ENCODE data around the gene MPC2. TPM values are rescaled to one million over a fixed set of nuclear protein-coding genes. Genes with fewer than 3 reads are reported as not detected.
"Not testable (repeated sequence)": the region's sequence is repeated elsewhere in the genome, so short reads cannot be mapped to it uniquely, and the experiment has no call there.

Gene MPC2
- total RNA-seq, 1 donor from 2014 or later, result 38.1 TPM

DNA sequence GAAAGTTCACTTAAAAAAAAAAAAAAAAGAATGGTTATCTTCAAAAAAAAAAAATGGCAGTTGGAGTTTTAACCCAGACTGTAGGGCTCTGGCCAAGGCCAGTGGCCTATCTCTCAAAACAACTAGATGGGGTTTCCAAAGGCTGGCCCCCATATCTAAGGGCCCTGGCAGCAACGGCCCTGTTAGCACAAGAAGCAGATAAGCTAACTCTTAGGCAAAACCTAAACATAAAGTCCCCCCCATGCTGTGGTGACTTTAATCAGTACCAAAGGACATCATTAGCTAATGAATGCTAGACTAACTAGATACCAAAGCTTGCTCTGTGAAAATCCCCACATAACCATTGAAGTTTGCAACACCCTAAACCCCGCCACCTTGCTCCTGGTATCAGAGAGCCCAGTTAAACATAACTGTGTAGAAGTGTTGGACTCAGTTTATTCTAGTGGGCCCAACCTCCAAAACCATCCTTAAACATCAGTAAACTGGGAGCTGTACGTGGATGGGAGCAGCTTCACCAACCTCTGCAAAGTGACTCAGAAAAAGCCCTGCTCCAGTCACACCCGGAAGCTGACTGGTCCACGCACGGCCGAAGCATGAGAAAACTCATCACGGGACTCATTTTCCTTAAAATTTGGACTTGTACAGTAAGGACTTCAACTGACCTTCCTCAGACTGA is 70.0 kb downstream of the MPC2 start:
- not testable (repeated sequence) for H3K4me3 ChIP-seq (ENCODE audit: low read length in 3 of 3); H3K9me3 ChIP-seq (ENCODE audit: control insufficient read depth in 3 of 3, low read length in 3 of 3); H3K9ac ChIP-seq (ENCODE audit: low read depth in 1 of 3, low read length in 3 of 3); H3K4me1 ChIP-seq (ENCODE audit: control insufficient read depth in 3 of 3, insufficient read depth in 3 of 3, low read length in 3 of 3); H3K36me3 ChIP-seq (ENCODE audit: control insufficient read depth in 3 of 3, insufficient read depth in 3 of 3, low read length in 3 of 3); H3K27ac ChIP-seq (ENCODE audit: low read depth, low read length); H3K27me3 ChIP-seq (ENCODE audit: control insufficient read depth in 3 of 3, insufficient read depth in 3 of 3, low read length in 3 of 3)

Other genes with a start within 250 kb of the MPC2 start
- 41.8 TPM for gene MPZL1, start 215.1 kb downstream of the MPC2 start, total RNA-seq
- under 0.01 TPM for gene ADCY10, start 22.9 kb downstream of the MPC2 start, total RNA-seq
- gene DCAF6, start 389 bp downstream of the MPC2 start, total RNA-seq, result 93.9 TPM
- 8.9 TPM for gene GPR161, start 199.9 kb upstream of the MPC2 start, total RNA-seq
- gene TIPRL, start 241.9 kb upstream of the MPC2 start, total RNA-seq, result 21.4 TPM

All from skeletal muscle tissue (tissue), 4 donors.